SK-N-SH treated with all-trans-retinoic acid at 6 μM for 48 hours (cell line): Measurements from ENCODE around the gene PROM1.

Experiments
- ATAC-seq: fragments of 200-7000 bp; cut with Tn5 transposase; 3 replicates; pipeline ENCODE4 v1.9.1; 2020; ENCODE audit warnings: mild to moderate bottlenecking, moderate library complexity
- ARNTL ChIP-seq: fragments of 450-650 bp; formaldehyde crosslinking; IDR thresholded peaks from 2 replicates; pipeline ENCODE4 v1.5.0; 2020; ENCODE audit warnings: low read depth, mild to moderate bottlenecking, moderate library complexity, borderline replicate concordance
- BACH2 ChIP-seq: fragments of 250-450 bp; sonication (Bioruptor Pico); IDR thresholded peaks from 2 replicates; pipeline ENCODE4 v1.9.0; 2021; ENCODE audit warnings: mild to moderate bottlenecking, borderline replicate concordance
- CREB5 ChIP-seq: fragments of 250-450 bp; sonication (Bioruptor Pico); IDR thresholded peaks from 2 replicates; pipeline ENCODE4 v1.5.1; 2020; ENCODE audit warnings: low read depth, mild to moderate bottlenecking, moderate library complexity
- CSDC2 ChIP-seq: fragments of 250-450 bp; sonication (Bioruptor Pico); IDR thresholded peaks from 2 replicates; pipeline ENCODE4 v1.5.0; 2020; ENCODE audit warnings: mild to moderate bottlenecking, moderate library complexity
- CSRNP3 ChIP-seq: fragments of 250-450 bp; sonication (Bioruptor Pico); IDR thresholded peaks from 2 replicates; pipeline ENCODE4 v1.5.1; 2021; ENCODE audit warnings: mild to moderate bottlenecking, moderate library complexity
- ESRRG ChIP-seq: fragments of 250-450 bp; sonication (Bioruptor Pico); IDR thresholded peaks from 2 replicates; pipeline ENCODE4 v1.6.1; 2021; ENCODE audit warnings: mild to moderate bottlenecking
- GLIS3 ChIP-seq: fragments of 250-450 bp; sonication (Bioruptor Pico); IDR thresholded peaks from 2 replicates; pipeline ENCODE4 v1.5.0; 2020; ENCODE audit warnings: mild to moderate bottlenecking, moderate library complexity
- ISL1 ChIP-seq: fragments of 250-450 bp; sonication (Bioruptor Pico); IDR thresholded peaks from 2 replicates; pipeline ENCODE4 v2.1.2; 2022; ENCODE audit warnings: mild to moderate bottlenecking, moderate library complexity
- OSR1 ChIP-seq: fragments of 250-450 bp; sonication (Bioruptor Pico); IDR thresholded peaks from 2 replicates; pipeline ENCODE4 v1.8.0; 2022; ENCODE audit warnings: moderate library complexity, mild to moderate bottlenecking, inconsistent platforms
- PATZ1 ChIP-seq: fragments of 250-450 bp; sonication (Bioruptor Pico); IDR thresholded peaks from 2 replicates; pipeline ENCODE4 v1.8.0; 2020; ENCODE audit warnings: mild to moderate bottlenecking, moderate library complexity, borderline replicate concordance
- PPARA ChIP-seq: fragments of 250-450 bp; sonication (Bioruptor Pico); IDR thresholded peaks from 2 replicates; pipeline ENCODE4 v1.5.0; 2020; ENCODE audit warnings: mild to moderate bottlenecking, borderline replicate concordance
- SNAI2 ChIP-seq: fragments of 250-450 bp; sonication (Bioruptor Pico); IDR thresholded peaks from 2 replicates; pipeline ENCODE4 v1.5.0; 2020; ENCODE audit warnings: mild to moderate bottlenecking, moderate library complexity
- TCF4 ChIP-seq: fragments of 250-450 bp; sonication (Bioruptor Pico); IDR thresholded peaks from 2 replicates; pipeline ENCODE4 v1.8.0; 2021; ENCODE audit warnings: mild to moderate bottlenecking, moderate library complexity, borderline replicate concordance
- TOX ChIP-seq: fragments of 250-450 bp; sonication (Bioruptor Pico); IDR thresholded peaks from 2 replicates; pipeline ENCODE4 v1.8.0; 2021; ENCODE audit warnings: mild to moderate bottlenecking, moderate library complexity, borderline replicate concordance
- TSHZ2 ChIP-seq: fragments of 250-450 bp; sonication (Bioruptor Pico); IDR thresholded peaks from 2 replicates; pipeline ENCODE4 v1.5.0; 2020; ENCODE audit warnings: mild to moderate bottlenecking, moderate library complexity
- ZC3H10 ChIP-seq: fragments of 250-450 bp; sonication (Bioruptor Pico); IDR thresholded peaks from 2 replicates; pipeline ENCODE4 v1.5.1; 2021; ENCODE audit warnings: mild to moderate bottlenecking, moderate library complexity
- ZFP3 ChIP-seq: fragments of 250-450 bp; sonication (Bioruptor Pico); IDR thresholded peaks from 2 replicates; pipeline ENCODE4 v1.5.0; 2020; ENCODE audit warnings: mild to moderate bottlenecking, moderate library complexity
- ZNF565 ChIP-seq: fragments of 450-650 bp; formaldehyde crosslinking; conservative IDR thresholded peaks from 2 replicates; pipeline ENCODE4 v1.5.0; 2020; ENCODE audit warnings: low read depth, mild to moderate bottlenecking, moderate library complexity
- ZNF8 ChIP-seq: fragments of 450-650 bp; formaldehyde crosslinking; IDR thresholded peaks from 2 replicates; pipeline ENCODE4 v1.5.0; 2020; ENCODE audit warnings: mild to moderate bottlenecking, moderate library complexity
- TF ChIP-seq, protein P1 (sequence below): fragments of 250-450 bp; sonication (Bioruptor Pico); IDR thresholded peaks from 2 replicates; pipeline ENCODE4 v1.8.0; 2021; ENCODE audit warnings: low read depth, mild to moderate bottlenecking, moderate library complexity, borderline replicate concordance

PROM1 gene

DNA sequence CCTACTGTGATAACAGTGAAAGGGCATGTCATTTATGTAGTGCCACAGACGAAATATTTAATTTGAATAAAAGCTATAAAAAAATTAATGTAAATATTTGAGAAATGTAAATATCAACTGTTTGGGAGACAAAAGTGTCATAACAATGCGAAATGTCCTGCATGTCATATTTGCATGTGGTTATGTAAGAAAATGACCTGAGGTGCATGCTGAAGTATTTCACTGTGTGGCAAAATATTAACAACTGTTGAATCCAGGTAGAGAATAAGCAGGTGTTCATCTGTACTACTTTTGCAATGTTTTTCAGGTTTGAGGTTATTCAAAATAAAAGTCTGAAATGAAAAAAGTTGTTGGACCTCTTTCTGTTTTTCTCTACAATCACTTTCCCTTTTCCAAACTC, 30.9 kb downstream of the PROM1 start:
- no peak for ATAC-seq

GRCh38 chr4:16051980-16052379, 31.8 kb downstream of the PROM1 start:
- ATAC-seq: no peak
- TF ChIP-seq ESRRG (CRISPR knock-in tag) (no peak), CSRNP3 (CRISPR knock-in tag) (no peak), PATZ1 (CRISPR knock-in tag) (no peak), ZNF565 (CRISPR knock-in tag) (no peak), OSR1 (CRISPR knock-in tag) (no peak), ZC3H10 (no peak), BACH2 (CRISPR knock-in tag) (no peak), ZNF8 (CRISPR knock-in tag) (no peak), TSHZ2 (CRISPR knock-in tag) (no peak), GLIS3 (no peak), SNAI2 (no peak), ZFP3 (no peak), PPARA (CRISPR knock-in tag) (no peak), TOX (CRISPR knock-in tag) (no peak)
- TF ChIP-seq, protein P1, sequence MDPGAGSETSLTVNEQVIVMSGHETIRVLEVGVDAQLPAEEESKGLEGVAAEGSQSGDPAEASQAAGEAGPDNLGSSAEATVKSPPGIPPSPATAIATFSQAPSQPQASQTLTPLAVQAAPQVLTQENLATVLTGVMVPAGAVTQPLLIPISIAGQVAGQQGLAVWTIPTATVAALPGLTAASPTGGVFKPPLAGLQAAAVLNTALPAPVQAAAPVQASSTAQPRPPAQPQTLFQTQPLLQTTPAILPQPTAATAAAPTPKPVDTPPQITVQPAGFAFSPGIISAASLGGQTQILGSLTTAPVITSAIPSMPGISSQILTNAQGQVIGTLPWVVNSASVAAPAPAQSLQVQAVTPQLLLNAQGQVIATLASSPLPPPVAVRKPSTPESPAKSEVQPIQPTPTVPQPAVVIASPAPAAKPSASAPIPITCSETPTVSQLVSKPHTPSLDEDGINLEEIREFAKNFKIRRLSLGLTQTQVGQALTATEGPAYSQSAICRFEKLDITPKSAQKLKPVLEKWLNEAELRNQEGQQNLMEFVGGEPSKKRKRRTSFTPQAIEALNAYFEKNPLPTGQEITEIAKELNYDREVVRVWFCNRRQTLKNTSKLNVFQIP (CRISPR knock-in tag): no peak

More for the DNA sequence above, 30.9 kb downstream of the PROM1 start:
- TF ChIP-seq TOX (CRISPR knock-in tag): no peak
- TF ChIP-seq, protein P1 (CRISPR knock-in tag): no peak
- no peak for TF ChIP-seq BACH2 (CRISPR knock-in tag)
- TF ChIP-seq TCF4: no peak

DNA sequence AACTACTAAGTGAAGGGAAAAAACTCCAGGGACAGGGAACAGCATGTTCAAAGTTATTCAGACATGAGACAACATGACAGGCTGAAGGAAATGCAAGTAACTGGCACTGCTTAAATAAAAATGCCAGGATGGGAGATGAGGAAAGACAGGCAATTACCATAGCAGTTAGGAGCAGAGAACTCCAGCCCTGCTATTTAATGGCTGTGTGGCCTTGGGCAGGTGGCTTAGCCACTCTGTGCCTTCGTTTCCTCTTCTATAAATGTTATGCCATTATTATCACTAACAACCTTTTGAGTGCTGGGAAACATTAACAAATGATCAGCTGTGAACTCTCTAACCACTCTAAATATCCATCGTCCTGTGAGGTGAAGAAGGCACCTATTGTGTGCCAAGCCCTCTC, 32.7 kb downstream of the PROM1 start:
- no peak for ATAC-seq
- TF ChIP-seq ZNF8 (CRISPR knock-in tag) (no peak), ZNF565 (CRISPR knock-in tag) (no peak), ISL1 (no peak), BACH2 (CRISPR knock-in tag) (no peak), TCF4 (no peak), ARNTL (CRISPR knock-in tag) (no peak), CREB5 (CRISPR knock-in tag) (no peak), PPARA (CRISPR knock-in tag) (no peak), CSDC2 (CRISPR knock-in tag) (no peak), ZFP3 (no peak), SNAI2 (no peak)
